Spleen (tissue), 7 donors: ENCODE data around the gene SALL4.

Source experiments
- CTCF ChIP-seq, 11 experiments: fragments of 200-600 bp in 7 of 11; fragments of 450-650 bp in 4 of 11; sonication (generic) in 4 of 11; IDR thresholded peaks in 8 of 11; conservative IDR thresholded peaks in 3 of 11; 1 replicate in 7 of 11; 2 replicates in 4 of 11; pipeline versions ENCODE4 v1.4.0 to v1.8.0; 2016 to 2021; ENCODE audit warnings: antibody characterized with exemption in 11 of 11, inconsistent platforms in 4 of 11, mild to moderate bottlenecking in 1 of 11
- POLR2A ChIP-seq, 3 donors: fragments of 450-650 bp; IDR thresholded peaks; one replicate each; pipeline ENCODE4 v1.5.1; 2017; ENCODE audit warnings: antibody characterized with exemption in 3 of 3, mild to moderate bottlenecking in 1 of 3
- donor health status: DM: no; HTN: no; CAD: no; lungs with moderate emphysema.
- donor health status: DM: no; HTN: no; CAD: no.
- donor health status: DM: no; HTN: no; CAD: no.

GRCh38 chr20:51812861-51813260 lies 10.5 kb upstream of the SALL4 start:
- TF ChIP-seq CTCF (IDR thresholded peaks at IDR 0.05 in 8 of 11, conservative IDR thresholded peaks at IDR 0.05 in 3 of 11): no peak
- no peak for TF ChIP-seq POLR2A (IDR thresholded peaks at IDR 0.05)
